HFF-Myc (cell line): ENCODE measurements around the gene ZNF547.
A peak's percentile ranks its signal among the peaks of the same experiment; 100 is the strongest.

ENCODE experiments used
- DNase-seq: peaks from one replicate; pipeline ENCODE4 v3.0.0-alpha.2; 2011; ENCODE audit warnings: low read depth; ENCODE audit errors: extremely low read depth
- H3K4me3 ChIP-seq: replicated peaks from 2 replicates; pipeline ENCODE4 v1.5.1; 2011; ENCODE audit warnings: low read depth, mild to moderate bottlenecking, control low read depth, low read length
- TF ChIP-seq, protein P1 (sequence below): IDR thresholded peaks from 2 replicates; pipeline ENCODE4 v1.5.1; 2012; ENCODE audit warnings: mild to moderate bottlenecking, low read depth, low read length, control low read depth; ENCODE audit errors: missing control alignments

The ZNF547 gene

DNA sequence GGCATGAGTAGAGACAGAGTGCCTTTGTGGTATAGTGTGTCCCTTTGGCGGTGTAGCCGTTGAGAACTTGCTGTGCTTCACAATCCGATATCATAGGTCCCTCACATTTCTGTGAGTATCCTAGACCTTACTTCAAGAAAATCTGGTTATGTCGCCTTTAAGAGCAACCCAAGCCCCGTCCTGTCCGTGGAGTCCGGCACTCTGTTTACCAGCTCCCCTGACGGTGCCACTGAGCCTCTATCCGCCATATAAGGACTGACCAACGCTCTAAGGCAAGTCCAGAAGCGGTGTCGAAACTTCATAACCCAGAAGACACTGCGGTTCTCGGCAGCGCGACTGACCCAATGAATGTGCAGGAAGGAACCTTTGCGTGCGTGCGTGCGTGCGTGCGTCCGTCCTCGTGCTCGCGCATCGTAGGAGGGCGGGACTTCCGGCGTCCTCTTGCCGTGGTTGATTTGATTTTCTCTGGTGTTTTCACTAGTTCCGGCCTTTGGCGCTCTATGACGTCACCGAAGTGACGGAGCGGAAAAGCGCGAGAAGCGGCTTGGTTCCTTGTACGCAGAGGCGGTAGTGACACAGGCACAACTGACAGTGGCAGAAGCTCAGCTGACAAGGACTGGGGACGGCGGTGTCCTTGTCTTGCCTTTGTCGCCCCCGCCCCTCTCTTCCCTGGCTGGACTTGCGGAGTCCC lies at the start of gene ZNF547, which contains the start of gene TRAPPC2B:
ZNF547 (plus strand) TSS at position 555 of the 691 bp plus-strand sequence. CDS start 5,005 bp downstream, outside the sequence.
TRAPPC2B (plus strand) TSS at position 555 of the 691 bp plus-strand sequence. CDS start 1,283 bp downstream, outside the sequence.
- peak; percentile 98 for DNase-seq
- TF ChIP-seq, protein P1, sequence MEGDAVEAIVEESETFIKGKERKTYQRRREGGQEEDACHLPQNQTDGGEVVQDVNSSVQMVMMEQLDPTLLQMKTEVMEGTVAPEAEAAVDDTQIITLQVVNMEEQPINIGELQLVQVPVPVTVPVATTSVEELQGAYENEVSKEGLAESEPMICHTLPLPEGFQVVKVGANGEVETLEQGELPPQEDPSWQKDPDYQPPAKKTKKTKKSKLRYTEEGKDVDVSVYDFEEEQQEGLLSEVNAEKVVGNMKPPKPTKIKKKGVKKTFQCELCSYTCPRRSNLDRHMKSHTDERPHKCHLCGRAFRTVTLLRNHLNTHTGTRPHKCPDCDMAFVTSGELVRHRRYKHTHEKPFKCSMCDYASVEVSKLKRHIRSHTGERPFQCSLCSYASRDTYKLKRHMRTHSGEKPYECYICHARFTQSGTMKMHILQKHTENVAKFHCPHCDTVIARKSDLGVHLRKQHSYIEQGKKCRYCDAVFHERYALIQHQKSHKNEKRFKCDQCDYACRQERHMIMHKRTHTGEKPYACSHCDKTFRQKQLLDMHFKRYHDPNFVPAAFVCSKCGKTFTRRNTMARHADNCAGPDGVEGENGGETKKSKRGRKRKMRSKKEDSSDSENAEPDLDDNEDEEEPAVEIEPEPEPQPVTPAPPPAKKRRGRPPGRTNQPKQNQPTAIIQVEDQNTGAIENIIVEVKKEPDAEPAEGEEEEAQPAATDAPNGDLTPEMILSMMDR: no peak
- H3K4me3 ChIP-seq: peak within 1 kb of the TSS; percentile 63

DNA sequence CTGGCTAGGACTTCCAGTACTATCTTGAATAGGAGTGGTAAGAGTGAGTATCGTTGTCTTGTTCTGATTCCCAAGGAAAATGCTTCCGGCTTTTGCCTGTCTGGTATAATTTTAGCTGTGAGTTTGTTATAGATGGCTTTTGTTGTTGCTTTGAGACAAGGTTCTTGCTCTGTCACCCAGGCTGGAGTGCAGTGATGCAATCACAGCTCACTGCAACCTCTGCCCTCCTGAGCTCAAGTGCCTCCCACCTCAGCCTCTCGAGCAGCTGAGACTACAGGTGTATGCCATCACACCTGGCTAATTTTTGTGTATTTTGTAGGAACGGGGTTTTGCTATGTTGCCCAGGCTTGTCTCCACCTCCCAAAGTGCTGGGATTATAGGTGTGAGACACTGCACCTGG lies 49.2 kb upstream of the ZNF547 start:
- TF ChIP-seq, protein P1: no peak
- no peak overlapping the region for H3K4me3 ChIP-seq
- DNase-seq: no peak

DNA sequence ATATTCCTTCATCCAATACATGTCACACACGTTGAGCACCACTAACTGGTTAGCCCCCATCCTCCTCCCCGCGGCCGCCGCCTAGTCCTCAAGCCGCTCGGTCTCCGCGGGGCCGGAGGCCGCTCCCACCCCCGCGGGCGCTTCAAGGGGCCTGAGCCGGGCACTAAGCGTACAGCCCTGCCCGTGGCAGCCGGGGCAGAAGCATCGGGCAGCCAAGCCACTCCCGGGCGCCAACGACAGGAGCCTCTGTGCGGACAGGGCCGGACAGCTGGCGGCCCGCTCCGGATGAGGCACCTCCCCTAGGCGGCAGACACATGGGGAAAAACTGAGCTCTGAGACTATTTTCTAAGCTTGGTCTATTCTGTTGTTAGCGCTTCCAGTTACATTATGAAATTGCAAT lies 45.8 kb upstream of the ZNF547 start:
- DNase-seq: no peak
- H3K4me3 ChIP-seq: no peak overlapping the region; the same call in 1 of the 2 replicates
- TF ChIP-seq, protein P1: no peak

DNA sequence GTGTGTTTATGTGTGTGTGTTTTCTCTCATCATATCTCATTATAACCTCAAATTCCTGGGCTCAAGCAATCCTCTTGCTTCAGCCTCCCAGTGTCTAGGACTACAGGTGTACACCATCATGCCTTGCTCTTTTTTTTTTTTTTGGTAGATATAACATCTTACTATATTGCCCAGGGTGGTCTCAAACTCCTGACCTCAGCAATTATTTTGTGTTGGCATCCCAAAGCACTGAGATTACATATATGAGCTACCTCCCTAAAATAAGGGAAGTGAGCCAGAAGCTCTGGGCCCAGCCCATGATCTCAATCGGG lies 43.5 kb upstream of the ZNF547 start:
- TF ChIP-seq, protein P1: no peak
- H3K4me3 ChIP-seq: peak overlapping the region; percentile 70
- no peak for DNase-seq

DNA sequence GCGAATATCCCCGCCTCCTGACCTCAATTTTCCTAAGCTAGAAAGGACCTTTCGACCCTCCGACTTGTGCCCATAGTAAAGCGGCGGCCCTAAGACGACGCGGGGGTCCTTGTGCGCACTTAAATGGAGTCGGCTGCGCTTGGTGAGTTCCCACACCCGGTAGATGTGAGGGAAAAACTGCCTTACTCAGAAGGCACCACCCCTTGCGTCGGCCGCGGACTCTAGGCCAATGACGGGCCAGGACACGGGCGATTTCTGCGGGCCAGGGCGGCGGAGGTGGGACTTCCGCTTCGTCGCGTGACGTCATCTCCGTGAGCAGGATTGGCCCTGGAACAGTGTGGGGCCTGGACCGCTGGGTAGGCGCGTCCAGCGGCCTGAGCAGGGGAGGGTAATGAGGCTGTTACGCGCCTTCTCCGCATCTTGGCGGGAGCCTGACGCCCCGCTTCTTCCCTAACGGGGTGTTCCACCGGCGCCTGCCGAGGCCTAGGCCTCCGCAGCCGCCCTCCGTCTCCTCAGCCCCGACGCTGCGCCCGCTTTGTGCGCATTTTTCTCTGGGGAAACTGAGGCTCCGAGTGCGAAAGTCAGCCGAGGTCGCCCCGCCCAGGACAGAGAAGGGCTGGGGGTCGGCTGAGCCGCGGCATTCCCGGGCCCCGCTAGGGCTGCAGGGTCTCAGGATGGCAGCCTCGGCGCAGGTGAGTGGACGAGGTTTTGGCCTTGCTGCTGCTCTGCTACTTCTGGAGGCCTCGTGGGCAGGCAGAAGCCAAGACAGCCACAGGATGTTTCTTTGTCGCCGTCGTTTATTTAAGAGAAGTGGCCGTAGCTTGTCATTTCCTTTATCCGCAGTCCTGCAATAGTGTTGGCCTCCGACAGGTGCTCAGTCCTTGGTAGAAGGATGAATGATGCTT lies 42.9 kb upstream of the ZNF547 start, which contains the start of gene ZNF543:
ZNF543 (plus strand) TSS at position 293 of the 905 bp plus-strand sequence; CDS start at position 675, 382 bp downstream.
- TF ChIP-seq, protein P1: no peak
- peak; percentile 85 for DNase-seq
- peak within 1 kb of the TSS; percentile 70 for H3K4me3 ChIP-seq

DNA sequence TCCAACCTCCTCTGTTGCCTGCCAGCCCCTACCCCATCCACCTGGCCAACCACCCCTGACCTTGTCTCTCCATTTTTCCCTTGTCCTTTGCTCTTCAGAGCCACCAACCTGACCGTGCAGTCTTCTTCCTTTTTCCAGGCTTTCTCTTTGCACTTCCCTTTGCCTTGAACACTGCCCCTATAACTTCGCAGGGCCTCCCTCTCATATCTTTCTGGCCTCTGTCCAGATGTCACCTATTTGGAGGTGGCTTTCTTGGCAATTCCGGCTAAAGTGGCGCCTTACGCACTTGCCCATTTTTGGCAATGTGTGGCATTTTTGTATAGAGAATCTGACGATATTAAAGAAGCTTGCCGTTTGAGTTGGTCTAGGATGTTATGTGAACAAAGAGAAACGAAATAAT lies 42.2 kb upstream of the ZNF547 start:
- peak overlapping the region; percentile 70 for H3K4me3 ChIP-seq
- TF ChIP-seq, protein P1: no peak
- no peak for DNase-seq
